Fibroblast of skin of right biceps (primary cell): ENCODE results near the gene C9orf152.
A peak's percentile ranks its signal among the peaks of the same experiment; 100 is the strongest.
"Not testable (repeated sequence)": the region's sequence is repeated elsewhere in the genome, so short reads cannot be mapped to it uniquely, and the experiment has no call there.

Source experiments
- DNase-seq: peaks from one replicate; pipeline ENCODE4 v3.0.0-alpha.2; 2013

The C9orf152 gene, protein sequence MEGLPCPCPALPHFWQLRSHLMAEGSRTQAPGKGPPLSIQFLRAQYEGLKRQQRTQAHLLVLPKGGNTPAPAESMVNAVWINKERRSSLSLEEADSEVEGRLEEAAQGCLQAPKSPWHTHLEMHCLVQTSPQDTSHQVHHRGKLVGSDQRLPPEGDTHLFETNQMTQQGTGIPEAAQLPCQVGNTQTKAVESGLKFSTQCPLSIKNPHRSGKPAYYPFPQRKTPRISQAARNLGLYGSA

DNA sequence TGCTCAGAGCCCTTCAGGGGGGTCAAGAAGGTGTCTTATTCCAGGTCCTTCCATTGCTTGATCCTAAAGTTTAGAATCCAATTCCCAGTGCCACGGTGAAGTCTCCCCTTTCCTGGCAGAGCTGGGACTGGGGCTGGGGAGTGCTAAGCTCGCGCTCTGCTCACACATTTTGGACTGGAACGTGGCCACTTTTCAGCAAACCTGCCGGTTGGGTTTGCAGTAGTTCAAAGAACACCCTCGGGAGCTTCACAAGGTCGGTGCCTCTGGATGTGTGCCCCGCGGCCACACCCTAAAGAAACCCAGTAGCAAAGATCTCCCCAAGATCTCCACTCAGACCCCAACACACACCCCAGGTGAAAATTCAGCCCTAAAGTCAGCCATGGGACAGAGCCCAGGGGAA lies at the start of gene C9orf152:
TSS of gene C9orf152 (minus strand) at position 129 of the 400 bp plus-strand sequence. CDS start 580 bp downstream, outside the sequence.
- DNase-seq, result no peak

DNA sequence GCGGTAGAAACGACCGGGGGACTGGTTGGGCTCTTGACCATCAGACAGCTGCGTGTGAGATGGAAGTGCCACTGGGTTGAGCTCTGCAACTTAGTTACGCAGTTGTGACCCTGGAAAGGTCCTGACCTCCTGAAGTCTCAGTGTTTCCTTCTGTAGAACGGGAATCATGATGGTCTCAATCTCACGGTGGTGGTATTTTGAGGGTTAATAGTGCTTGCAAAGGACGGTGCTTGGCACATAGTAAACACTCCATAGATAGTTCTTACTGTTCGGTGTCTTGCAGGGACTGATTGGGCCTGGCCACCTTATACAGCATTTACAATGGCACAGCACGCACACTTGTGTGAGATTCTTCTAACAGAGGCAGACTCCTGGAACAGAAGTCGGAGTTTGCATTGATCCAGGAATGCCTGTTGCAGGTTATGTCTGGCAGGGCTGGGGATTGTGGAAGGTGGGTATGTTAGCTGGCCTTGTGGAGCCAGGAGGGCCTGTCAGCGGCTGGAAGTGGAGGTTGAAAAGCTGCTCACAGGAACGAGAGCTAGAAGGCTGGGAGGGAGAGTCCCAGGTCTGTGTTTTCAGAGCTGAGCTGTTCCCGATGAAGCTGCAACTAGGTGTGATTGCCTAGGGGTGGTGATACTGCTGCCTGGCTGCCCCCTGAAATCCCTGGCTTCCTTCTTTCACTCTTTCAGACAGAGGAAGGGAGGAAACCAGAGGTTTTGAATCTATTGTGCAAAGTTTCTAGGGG lies 49.3 kb upstream of the C9orf152 start:
- DNase-seq, result no peak

DNA sequence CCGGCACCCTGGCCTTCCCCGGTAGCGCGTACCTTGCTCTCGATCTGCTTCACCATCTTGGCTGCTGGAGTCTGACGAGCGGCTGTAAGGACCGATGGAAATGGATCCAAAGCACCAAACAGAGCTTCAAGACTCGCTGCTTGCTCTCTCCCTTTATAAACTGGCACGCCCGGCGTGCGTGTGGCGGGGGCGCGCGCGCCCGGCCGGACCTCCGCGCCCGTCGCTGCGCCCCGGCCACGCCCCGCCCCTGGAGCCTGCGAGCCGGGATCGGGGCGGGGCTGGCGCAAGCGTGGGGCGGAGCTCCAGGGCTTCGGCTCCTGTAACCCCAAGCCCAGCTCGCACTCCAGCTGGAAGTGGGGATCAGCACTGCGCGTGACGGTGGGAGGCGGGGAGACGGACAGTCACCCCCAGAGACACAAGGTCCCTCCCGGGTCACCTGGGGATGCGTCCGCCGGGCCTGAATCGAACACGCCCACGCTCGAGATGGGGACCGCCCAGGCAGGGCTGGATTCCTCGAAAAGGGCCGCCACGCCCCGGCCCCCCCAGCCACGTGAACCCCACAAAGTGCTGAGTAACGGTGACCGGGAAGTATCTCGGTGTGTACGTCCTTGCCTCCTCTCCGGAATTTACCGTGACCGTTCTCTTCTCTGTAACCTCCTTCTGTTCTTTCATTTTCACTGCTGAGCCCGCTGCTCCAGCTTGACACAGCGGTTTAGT lies 48.6 kb upstream of the C9orf152 start, which contains the start of gene TXN:
TSS of gene TXN (minus strand) at position 128 of the 717 bp plus-strand sequence. CDS start at position 56, 72 bp downstream.
- peak; percentile 90 for DNase-seq

DNA sequence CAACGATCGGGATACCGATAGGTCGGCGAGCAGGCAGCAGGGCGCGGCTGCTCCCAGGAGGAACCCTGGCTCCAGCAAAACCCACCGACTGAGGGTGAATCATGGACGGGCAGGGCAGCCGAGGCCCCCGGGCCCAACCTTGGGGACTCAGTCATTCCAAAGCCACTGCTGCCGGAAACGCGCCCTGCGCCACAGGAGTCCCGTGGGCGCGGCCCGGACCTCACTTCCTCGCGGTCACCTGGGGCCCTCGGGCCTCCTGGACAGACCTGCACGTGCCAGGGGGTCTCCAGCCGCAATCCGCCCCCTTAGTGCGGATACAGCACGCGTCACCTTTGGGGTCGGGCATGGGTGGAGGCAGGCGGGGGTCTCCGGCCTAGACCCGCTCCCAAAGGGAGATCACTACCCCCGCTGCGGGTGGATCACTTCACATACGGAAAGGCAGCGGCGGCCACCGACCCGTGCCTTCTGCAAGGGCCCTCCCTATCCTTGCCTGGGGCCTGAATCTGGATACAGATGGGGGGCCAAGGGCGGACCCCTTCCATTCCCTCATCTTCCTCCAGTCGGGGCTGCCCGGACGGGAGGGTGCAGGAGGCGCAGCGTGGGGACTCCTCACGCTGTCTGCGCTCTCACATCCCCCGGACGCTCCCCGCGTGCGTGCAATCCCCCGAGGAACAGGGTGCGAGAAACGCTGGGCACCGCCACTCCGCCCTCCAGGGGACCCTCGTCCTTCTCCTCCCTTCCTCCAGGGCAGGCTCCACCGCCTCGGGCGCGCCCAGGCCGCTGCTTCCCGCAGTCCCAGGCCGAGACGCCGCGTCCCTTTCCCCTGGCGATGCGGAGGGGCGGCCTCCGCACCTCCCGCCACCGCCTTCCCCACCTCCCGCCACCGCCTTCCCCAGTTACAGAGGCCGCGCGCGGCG lies 47.8 kb upstream of the C9orf152 start:
- DNase-seq, result peak; percentile 57

DNA sequence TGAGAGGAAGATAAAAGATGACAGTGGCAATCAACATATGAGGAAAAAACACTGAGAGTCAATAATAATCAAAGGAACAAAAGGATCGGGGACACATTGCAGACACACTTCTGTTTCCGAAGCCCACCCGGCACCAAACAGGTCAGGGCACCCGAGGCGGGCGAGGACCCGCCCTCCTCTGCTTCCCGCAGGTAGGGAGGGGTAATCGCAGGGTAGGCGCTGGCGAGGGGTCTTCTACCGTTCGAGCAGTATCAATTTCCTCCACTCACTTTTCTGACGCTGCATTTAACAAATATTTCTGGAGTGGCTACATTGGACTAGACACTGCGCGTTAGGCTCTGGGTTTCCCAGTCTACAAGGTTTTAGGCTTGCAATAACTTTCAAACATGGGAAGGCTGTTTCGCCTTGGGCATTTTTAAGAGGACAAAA lies 47.1 kb upstream of the C9orf152 start:
- no peak for DNase-seq

DNA sequence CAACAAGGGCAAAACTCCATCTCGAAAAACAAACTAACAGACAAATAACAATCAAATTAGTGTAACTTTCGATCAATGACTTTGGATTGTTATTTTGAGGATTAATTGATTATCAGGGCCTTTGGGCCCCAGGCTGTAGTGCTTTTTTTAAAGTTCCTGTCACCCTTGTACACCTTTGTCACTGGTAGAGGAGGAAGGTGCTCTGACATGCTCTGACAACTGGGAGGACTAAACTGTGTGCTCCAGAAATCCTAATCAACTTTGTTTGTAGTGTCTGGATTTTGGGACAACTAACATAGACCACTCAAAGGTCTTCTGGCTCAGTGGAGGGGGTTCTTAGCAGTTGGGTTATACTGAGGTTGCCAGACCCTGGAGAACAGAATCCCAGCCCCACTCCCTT lies 46.5 kb upstream of the C9orf152 start:
- no peak for DNase-seq

DNA sequence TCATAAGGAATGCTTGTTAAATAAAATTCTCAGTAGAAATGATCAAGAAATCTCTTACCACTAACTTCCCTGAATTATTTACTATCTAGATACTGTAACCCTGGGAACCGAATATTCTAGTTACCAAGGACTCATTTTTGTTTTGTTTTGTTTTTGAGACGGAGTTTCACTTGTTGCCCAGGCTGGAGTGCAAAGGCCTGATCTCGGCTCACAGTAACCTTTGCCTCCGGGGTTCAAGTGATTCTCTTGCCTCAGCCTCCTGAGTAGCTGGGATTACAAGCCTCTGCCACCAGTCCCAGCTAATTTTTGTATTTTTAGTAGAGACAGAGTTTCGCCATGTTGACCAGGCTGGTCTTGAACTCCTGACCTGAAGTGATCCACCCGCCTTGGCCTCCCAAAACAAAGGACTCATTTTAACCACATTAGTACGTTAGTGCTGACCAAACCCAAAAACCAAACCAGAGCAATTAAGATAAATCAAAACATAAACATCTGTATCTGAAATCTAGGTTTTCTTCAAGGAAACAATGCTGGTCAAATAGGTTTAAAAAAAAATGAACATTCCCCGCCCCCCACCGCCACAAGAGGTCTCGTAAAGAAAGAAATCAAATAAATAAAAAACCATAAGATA lies 44.7 kb upstream of the C9orf152 start:
- no peak for DNase-seq

DNA sequence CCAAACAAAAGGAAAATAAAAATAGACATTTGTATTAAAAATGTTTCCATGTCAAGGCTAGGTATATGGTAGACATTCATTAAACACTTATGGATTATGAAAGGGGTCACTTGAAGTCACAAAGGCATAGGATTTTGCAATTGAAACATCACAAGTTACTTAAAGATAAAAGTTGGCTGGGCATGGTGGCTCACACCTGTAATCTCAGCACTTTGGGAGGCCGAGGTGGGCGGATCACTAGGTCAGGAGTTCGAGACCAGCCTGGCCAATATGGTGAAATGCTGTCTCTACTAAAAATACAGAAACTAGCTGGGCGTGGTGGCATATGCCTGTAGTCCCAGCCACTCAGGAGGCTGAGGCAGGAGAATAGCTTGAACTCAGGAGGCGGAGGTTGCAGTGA lies 43.8 kb upstream of the C9orf152 start:
- not testable (repeated sequence) for DNase-seq

DNA sequence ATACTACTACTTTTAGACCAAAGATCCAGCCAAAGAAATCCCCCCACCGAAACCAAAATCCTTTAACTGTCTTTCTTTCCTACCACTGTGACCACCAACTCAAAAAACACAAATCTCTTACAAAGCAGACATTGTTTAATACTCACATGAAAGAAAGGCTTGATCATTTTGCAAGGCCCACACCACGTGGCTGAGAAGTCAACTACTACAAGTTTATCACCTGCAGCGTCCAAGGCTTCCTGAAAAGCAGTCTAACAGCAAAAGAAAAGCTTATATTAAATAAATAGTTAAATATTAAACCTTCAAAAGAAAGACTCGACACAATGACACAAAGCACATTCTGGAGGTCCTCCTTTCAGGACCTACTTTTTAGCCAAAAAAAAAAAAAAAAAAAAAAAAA lies 43.3 kb upstream of the C9orf152 start:
- DNase-seq, result no peak

DNA sequence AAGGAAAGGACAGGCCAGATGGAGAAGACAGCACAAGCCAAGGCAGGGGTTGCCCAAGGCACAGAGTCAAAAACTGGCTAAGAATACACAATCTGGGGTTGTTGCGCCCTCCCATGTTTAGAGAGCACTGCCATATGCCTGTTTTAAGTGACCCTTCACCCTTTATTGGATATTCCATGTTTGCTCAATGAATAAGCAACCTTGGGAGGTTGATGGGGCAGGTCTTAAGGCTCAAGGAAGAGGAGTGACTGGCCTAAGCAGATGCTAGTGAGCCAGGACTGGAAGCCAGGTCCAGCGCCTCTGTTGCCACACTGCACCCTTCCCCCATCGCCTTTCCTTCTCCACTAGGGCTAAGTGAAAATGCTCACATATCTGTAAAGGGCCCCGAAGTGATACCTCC lies 41.6 kb upstream of the C9orf152 start:
- no peak for DNase-seq

DNA sequence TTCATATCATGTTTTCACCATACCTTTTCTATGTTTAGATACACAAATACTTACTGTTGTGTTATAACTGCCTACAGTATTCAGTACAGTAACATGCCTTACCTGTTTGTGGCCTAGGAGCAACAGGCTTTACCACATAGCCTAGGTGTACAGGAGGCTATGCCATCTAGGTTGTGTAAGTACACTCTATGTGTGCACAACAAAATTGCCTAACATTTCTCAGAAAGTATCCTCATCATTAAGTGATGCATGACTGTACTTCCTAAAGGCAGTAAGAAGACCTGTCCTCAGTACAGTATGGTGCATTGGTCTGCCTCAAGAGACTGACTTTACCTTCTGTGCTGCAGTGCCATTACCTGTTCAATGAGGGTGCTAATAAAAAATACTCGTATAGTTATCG lies 40.4 kb upstream of the C9orf152 start:
- DNase-seq, result no peak

DNA sequence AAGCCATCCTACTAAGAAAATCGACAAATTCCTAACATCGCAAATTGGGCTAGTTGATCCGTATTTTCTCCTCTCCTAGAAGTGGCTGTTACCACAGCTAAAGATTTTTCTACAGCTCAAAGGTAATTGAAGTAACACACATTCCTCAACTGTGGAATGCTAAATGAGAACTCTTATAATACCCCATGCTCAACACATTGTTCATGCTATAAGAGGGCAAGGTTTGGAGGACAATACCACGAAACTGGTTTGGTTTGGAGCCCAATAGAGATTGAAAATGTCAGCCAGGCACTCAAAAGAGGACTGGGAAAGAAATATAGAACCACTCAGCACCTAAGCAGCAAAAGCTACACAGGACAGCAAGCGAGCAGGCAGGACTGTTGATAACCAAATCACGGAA lies 38.3 kb upstream of the C9orf152 start:
- DNase-seq, result no peak

DNA sequence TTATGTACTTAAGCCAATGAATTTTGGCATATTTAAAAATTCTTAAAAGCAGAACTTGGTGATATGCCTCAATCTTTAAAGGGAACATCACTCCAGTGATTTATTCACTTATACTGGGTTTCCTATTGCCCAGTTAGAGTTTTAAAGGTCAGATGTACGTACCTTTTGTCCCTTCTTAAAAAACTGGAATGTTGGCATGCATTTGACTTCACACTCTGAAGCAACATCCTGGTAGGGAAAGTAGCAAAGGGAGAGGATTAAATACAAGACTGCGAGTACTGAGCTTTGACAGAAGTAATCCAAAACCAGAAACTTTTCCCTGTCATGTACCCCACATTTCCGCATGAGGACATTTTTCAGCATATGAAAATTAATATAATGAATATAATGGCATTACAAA lies 36.7 kb upstream of the C9orf152 start:
- no peak for DNase-seq

DNA sequence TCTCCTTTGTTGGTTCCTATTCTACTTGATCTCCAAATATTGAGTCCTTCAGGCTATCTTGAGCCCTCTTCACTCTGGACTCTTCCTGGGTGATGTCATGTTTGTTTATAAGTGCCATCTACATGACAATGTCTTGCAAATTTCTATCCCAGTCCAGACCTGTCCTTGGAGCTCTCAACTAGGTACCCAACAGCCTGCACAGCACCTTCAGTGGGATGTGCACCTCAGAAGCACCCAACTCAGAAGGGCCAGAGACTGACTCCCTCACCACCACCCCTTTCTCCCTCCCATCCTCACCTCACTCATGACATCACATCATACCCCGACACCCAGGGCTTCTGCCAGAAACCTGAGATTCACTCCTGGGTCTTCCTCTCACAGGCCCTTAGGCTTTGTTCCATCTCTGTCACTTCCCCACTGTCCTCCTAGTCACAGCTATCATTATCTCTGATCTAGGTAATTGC lies 33.9 kb upstream of the C9orf152 start:
- DNase-seq, result no peak

DNA sequence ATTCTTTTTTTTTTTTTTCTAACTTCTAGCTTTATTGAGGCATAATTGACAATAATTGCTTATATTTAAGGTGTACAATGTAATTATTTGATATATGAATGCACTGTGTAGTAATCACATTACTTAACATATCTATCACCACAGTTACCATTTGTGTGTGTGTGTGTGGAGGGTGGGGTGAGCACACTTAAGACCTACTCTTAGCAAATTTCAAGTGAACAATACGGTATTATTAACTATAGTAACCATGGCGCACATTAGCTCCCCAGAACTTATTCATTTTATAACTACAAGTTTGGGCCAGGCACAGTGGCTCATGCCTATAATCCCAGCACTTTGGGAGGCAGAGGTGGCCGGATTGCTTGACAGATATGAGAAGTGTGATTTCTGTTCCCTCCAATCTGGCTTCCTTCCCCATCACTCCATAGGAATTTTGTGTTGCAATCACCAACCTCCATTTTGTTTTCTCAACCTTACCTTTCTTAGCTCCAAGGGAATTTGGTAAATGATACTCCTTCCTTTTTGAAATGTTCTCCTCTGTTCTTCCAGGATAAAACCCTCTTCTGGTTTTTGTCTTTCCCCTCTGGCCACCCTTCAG lies 33.4 kb upstream of the C9orf152 start:
- peak; percentile 33 for DNase-seq

DNA sequence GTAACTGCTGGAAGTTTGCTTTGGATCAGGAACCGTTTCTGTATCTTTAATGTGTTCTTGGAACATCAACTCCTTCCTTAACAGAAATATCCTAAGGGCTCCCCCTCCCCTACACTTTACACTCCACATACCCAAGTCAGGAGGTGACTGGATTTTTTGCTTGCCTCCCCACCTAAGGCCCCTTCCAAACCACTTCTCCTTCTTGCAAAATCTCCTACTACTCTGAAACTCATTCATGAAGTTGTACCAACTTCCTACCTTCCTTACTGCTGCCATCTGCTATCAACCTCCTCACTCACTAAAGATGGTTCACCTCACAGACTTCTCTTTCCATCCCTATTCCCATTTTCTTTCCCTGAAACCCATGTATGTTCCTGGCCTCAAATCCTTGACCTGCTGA lies 32.2 kb upstream of the C9orf152 start:
- no peak for DNase-seq

DNA sequence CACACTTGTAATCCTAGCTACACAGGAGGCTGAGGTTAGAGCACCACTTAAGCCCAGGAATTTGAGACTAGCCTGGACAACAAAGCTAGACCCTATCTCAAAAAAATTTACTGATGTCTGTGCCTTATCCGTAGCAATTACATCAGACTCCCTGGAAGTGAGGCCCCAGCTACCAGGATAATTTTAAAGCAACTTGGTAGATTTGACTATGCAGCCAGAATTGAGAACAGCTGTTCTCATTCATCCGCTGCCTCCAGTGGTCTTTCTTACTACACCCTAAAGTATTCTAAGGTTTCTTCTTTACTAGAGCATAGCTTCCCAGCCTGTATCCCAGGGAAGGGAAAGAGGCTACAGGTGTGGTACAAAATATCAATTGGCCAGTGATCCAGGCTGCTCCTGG lies 20.4 kb upstream of the C9orf152 start:
- no peak for DNase-seq

DNA sequence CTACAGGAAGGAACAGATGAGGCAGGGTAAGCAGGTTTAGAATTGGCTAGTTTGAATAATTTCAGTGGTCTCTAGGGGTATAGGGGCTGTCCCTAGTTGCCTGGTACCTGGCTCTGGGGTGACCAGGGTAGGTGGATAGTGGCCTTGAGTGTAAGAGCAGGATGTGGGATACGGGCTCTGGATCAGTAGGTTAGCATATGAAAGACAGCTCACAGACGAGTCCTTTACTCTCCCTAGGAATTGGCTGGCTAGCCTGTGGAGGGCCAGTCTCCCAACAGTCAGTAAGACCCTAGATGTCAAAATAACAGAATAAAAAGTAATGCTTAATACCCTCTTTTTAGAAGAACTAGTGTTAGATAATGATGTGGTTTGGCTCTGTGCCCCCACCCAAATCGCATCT lies 16.6 kb upstream of the C9orf152 start:
- no peak for DNase-seq

DNA sequence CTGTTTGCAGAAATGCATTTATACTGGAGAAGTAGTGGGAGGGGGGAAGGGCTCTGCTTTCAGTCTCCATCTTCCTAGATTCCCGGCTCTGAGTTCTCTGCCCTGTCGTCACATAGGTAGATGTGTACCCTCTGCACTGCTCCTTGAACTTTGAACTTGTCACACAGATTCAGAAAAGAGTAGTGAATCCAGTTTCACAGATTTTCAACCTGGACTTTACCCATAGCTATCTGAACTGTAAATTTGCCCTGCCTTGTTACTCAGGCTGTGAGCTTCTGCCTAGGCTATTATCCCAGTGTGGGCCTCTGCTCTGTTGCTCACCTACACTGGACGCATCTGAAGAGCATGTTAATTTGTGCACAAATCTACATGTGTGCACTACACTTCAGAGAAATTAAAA lies 12.8 kb upstream of the C9orf152 start:
- no peak for DNase-seq

DNA sequence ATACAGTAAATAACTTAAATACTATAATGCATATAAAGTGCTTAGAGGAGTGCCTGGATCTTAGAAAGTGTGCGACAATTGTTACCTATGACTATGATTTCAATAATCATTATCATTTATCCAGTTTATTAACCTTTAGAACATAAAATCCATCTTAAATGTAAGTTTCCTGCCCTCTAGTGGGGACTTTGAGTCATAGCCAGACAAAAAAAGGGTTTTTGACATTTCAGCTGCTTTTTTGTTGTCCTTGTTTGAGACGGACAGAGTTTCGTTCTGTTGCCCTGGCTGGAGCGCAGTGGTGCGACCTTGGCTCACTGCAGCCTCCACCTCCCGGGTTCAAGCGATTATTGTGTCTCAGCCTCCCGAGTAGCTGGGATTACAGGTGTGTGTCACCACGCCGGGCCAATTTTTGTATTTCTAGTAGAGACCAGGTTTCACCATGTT lies 9.7 kb upstream of the C9orf152 start:
- peak; percentile 50 for DNase-seq

DNA sequence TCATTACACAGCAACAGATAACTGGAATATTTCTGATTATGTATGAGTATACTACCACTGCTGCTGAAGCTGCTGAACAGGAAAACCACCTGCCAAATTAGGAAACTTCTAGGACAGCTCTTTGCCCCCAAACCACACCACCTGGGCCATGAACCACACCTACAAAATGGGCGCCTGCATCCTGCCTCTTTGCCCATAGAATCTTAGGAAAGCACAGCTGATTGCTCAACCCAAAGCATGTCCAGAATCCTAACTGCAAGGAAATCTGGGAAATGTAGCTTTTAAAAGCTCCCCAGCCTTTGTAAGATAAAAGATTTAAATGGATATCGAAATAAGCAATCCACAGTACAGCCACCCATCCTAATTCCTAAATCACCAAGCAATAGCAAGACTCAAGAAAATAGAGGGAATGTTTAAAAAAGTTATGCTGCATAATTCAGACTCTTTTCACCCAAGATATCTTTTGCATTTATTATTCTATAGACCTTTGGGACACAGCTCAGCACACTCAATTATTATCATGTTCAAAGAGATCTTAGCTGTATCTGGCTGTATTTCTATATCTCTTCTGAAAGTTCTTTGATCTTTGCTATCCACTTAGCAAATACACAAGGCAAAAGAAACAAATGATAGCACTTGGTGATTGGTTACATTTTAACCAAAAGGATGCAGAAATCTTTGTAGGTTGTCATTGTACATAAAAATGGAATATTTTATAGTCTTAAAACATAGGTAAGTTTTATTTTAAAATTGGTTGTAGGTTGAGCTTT lies 6.8 kb upstream of the C9orf152 start:
- DNase-seq, result no peak
